HT1080 (cell line): ENCODE data around the gene CFAP74. TPM values are rescaled to one million over a fixed set of nuclear protein-coding genes. Genes with fewer than 3 reads are reported as not detected.
"Not testable (repeated sequence)": the region's sequence is repeated elsewhere in the genome, so short reads cannot be mapped to it uniquely, and the experiment has no call there.

Experiments
- DNase-seq: peaks from one replicate; pipeline ENCODE4 v3.0.0-alpha.2; 2015; ENCODE audit warnings: low read depth
- total RNA-seq: library from RNA; depleted of rRNA; stranded (reverse); fragments of >200 nt; shearing (Covaris generic); gene quantifications from 2 replicates; pipeline ENCODE4 v1.2.3, GENCODE V29; 2014

The CFAP74 gene
- total RNA-seq, 1 experiment from 2014 or later: not detected

GRCh38 chr1:1987142-1987510 is 16.5 kb downstream of the CFAP74 start:
- DNase-seq: no peak

GRCh38 chr1:1986451-1987141 is 17.0 kb downstream of the CFAP74 start:
- no peak for DNase-seq

- DNase-seq: no peak
Measured at GRCh38 chr1:1985375-1986050, 18.1 kb downstream of the CFAP74 start.

GRCh38 chr1:1984560-1985070 is 19.0 kb downstream of the CFAP74 start:
- DNase-seq: no peak

- no peak for DNase-seq
Measured at GRCh38 chr1:1982379-1983232, 21.0 kb downstream of the CFAP74 start.

- DNase-seq: not testable (repeated sequence)
Measured at GRCh38 chr1:1981631-1982327, 21.8 kb downstream of the CFAP74 start.

GRCh38 chr1:1981142-1981500 is 22.5 kb downstream of the CFAP74 start:
- no peak for DNase-seq

- DNase-seq: no peak
Measured at GRCh38 chr1:1980467-1981141, 23.0 kb downstream of the CFAP74 start.

GRCh38 chr1:1979482-1980165 is 24.0 kb downstream of the CFAP74 start:
- DNase-seq: no peak

- not testable (repeated sequence) for DNase-seq
Measured at GRCh38 chr1:1978690-1979481, 24.7 kb downstream of the CFAP74 start.

GRCh38 chr1:1978108-1978507 is 25.5 kb downstream of the CFAP74 start:
- no peak for DNase-seq

- no peak for DNase-seq
Measured at GRCh38 chr1:1976031-1976430, 27.6 kb downstream of the CFAP74 start.

- no peak for DNase-seq
Measured at GRCh38 chr1:1975535-1975934, 28.1 kb downstream of the CFAP74 start.

GRCh38 chr1:1974834-1975233 is 28.8 kb downstream of the CFAP74 start:
- no peak for DNase-seq

GRCh38 chr1:1973716-1974642 is 29.6 kb downstream of the CFAP74 start:
- DNase-seq: peak; percentile 42

- DNase-seq: no peak
Measured at GRCh38 chr1:1972976-1973715, 30.4 kb downstream of the CFAP74 start.

GRCh38 chr1:1971688-1972087 is 31.9 kb downstream of the CFAP74 start:
- no peak for DNase-seq

- DNase-seq: no peak
Measured at GRCh38 chr1:1971017-1971416, 32.6 kb downstream of the CFAP74 start.
